PFSK-1 (cell line): ENCODE results near the gene TM4SF4.

ENCODE experiments used
- FOXP2 ChIP-seq: optimal IDR thresholded peaks from 2 replicates; pipeline ENCODE3; 2011; ENCODE audit warnings: borderline replicate concordance, control low read depth, inconsistent platforms; ENCODE audit not compliant: insufficient read depth; ENCODE audit errors: extremely low read length, extremely low read depth
- POLR2AphosphoS5 ChIP-seq: IDR thresholded peaks from 2 replicates; pipeline ENCODE4 v1.6.1; 2012; ENCODE audit warnings: low read depth, mild to moderate bottlenecking, control low read depth, low read length, moderate library complexity
- SIN3A ChIP-seq: IDR thresholded peaks from 2 replicates; pipeline ENCODE4 v1.6.1; 2012; ENCODE audit warnings: mild to moderate bottlenecking, low read length, moderate library complexity, borderline replicate concordance; ENCODE audit not compliant: insufficient read depth
- TAF1 ChIP-seq: IDR thresholded peaks from 2 replicates; pipeline ENCODE4 v1.6.1; 2012; ENCODE audit warnings: low read length, control low read depth, borderline replicate concordance; ENCODE audit not compliant: insufficient read depth
- TF ChIP-seq, protein P1 (sequence below), 2 experiments: IDR thresholded peaks; 2 replicates each; pipeline versions ENCODE4 v1.6.1 to v1.8.0; 2011 to 2012; ENCODE audit warnings: low read depth in 2 of 2, low read length in 2 of 2, control low read depth in 1 of 2, inconsistent platforms in 1 of 2, mild to moderate bottlenecking in 1 of 2, moderate library complexity in 1 of 2; ENCODE audit not compliant: insufficient read depth in 1 of 2

TM4SF4 gene

DNA sequence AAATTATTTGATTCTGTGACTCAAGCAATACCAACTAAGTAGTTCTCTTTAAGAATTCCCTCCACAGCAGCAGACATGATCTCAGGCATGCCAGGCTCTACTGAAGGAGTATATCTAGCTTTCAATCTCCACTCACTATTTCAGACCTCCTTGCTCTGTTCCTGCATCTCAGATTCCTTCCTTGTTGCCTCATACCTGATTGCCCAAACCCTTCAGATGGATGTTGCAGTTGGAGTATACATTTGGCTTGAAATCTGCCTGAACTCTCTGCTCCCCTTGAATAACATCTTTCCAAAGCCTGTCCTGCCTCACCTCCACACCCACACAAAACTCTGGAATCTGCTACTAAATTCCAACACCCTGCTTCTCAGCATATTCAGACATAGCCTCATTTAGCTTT, 19.8 kb upstream of the TM4SF4 start:
- TF ChIP-seq, protein P1, sequence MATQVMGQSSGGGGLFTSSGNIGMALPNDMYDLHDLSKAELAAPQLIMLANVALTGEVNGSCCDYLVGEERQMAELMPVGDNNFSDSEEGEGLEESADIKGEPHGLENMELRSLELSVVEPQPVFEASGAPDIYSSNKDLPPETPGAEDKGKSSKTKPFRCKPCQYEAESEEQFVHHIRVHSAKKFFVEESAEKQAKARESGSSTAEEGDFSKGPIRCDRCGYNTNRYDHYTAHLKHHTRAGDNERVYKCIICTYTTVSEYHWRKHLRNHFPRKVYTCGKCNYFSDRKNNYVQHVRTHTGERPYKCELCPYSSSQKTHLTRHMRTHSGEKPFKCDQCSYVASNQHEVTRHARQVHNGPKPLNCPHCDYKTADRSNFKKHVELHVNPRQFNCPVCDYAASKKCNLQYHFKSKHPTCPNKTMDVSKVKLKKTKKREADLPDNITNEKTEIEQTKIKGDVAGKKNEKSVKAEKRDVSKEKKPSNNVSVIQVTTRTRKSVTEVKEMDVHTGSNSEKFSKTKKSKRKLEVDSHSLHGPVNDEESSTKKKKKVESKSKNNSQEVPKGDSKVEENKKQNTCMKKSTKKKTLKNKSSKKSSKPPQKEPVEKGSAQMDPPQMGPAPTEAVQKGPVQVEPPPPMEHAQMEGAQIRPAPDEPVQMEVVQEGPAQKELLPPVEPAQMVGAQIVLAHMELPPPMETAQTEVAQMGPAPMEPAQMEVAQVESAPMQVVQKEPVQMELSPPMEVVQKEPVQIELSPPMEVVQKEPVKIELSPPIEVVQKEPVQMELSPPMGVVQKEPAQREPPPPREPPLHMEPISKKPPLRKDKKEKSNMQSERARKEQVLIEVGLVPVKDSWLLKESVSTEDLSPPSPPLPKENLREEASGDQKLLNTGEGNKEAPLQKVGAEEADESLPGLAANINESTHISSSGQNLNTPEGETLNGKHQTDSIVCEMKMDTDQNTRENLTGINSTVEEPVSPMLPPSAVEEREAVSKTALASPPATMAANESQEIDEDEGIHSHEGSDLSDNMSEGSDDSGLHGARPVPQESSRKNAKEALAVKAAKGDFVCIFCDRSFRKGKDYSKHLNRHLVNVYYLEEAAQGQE (IDR thresholded peaks at IDR 0.05; ENCODE audit: insufficient read depth in 1 of 2, low read depth in 2 of 2, low read length in 2 of 2) = no peak
- TF ChIP-seq FOXP2 (no peak), POLR2AphosphoS5 (no peak)

DNA sequence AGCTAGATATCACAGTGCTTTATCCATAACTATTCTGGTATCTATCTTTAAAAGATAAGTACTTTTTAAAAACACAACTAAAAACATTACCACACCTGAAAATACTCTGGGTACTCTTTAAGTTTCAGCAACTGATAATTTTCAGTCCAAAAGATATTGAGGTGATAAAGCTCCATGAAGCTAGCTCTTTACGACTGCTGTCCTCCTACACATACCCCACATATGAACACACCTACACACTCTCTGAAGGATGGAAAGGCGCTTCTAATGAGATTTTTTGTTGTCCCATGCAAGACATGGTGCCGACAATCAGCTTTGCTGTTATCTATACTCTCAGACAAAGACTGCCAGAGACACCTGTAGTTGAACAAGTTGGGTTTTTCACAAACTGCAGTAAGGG, 19.1 kb upstream of the TM4SF4 start:
- TF ChIP-seq, protein P1 (IDR thresholded peaks at IDR 0.05; ENCODE audit: insufficient read depth in 1 of 2, low read depth in 2 of 2, low read length in 2 of 2) = no peak
- TF ChIP-seq TAF1 (no peak), SIN3A (no peak), FOXP2 (no peak), POLR2AphosphoS5 (no peak)

DNA sequence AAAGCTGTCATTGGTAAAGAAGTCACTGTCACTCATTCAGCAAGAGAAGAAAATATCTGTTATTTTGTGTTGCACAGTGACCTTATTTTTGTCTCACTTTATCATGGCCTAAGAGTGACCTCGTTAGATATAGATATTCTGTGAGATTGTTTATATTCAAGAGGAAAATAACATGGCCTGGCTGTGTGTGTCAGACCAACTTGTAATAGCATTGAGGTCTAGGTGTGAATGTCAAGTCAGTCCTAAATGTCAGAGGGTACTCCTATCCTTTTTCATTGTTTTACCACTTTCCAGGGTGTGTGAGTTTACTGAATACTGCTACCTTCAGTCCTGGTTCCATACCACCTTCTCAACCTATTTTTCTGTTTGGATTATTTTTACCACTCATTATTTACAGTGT, 18.5 kb upstream of the TM4SF4 start:
- TF ChIP-seq FOXP2 (no peak), SIN3A (no peak)

DNA sequence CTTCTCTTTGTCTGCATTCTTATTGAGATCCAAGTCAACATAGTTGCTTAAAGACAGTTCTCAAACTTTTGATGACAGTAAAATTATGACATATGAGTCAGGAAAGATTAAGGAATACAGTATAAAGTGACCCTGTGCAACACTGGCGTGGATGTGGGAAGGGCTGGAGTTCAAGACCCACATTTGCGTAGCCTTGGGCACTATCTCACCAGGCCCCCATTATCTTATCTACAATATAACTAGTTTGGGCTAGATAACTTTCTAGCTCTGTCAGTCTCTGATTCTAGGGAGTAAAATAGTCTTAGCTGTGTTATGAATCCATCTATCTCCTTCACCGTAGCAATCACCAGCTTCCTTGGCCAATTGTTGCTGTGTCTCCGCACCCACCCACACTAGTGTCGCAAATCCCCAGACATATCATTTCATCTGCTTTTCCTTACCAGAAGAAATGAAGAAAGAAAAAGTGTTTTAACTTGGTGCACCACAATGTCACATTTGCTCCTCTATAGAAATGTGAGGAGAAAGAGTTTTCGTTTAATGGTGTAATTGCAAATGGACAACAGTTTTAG, 14.9 kb upstream of the TM4SF4 start:
- TF ChIP-seq SIN3A (no peak), TAF1 (no peak), POLR2AphosphoS5 (no peak), FOXP2 (no peak)
- TF ChIP-seq, protein P1 (IDR thresholded peaks at IDR 0.05; ENCODE audit: insufficient read depth in 1 of 2, low read depth in 2 of 2, low read length in 2 of 2) = no peak

DNA sequence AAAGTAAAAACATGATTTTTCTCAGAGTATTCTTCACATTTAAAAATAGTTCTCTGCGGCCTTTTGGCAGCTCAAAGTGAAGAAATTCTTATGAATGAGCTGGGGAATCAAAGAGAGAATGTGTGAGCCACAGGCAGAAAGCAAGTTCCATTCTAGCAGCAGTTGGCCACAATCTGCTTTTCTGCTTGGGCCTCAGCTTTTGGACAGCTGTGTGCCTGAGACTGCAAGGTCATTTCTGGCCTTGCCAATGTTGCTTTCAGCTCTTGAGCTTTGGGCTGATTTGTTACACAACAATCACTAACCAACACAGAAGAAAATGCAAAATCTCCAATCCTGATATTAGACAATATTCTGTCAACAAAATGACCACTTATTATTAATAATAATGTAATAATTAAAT, 14.4 kb upstream of the TM4SF4 start:
- TF ChIP-seq POLR2AphosphoS5 (no peak), SIN3A (no peak), TAF1 (no peak), FOXP2 (no peak)
- TF ChIP-seq, protein P1 (IDR thresholded peaks at IDR 0.05; ENCODE audit: insufficient read depth in 1 of 2, low read depth in 2 of 2, low read length in 2 of 2) = no peak
